ENCODE data around the gene CYP4Z1.
"Not testable (repeated sequence)": the region's sequence is repeated elsewhere in the genome, so short reads cannot be mapped to it uniquely, and the experiment has no call there.

CYP4Z1 gene

DNA sequence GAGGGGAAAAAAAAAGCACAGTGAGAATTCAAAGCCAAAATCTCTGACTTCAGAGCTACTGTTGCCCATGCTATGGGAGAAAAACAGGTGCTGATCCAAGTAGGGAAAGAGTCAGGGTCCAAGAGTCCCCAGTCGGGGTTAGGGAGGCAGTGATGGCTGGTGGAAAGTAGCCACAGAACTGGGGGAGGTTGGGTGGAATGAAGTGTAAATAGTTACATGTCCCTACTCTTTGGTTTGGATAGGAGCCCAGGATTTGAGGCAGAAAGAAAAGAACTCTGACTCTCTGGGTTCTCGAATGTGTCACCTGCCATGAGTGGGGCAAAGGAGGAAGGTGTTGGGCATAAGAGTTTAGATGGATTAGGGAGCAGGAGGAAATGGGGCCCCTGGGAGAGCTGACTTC lies 61.8 kb downstream of the CYP4Z1 start:
- DNase-seq: peak; percentile 83

DNA sequence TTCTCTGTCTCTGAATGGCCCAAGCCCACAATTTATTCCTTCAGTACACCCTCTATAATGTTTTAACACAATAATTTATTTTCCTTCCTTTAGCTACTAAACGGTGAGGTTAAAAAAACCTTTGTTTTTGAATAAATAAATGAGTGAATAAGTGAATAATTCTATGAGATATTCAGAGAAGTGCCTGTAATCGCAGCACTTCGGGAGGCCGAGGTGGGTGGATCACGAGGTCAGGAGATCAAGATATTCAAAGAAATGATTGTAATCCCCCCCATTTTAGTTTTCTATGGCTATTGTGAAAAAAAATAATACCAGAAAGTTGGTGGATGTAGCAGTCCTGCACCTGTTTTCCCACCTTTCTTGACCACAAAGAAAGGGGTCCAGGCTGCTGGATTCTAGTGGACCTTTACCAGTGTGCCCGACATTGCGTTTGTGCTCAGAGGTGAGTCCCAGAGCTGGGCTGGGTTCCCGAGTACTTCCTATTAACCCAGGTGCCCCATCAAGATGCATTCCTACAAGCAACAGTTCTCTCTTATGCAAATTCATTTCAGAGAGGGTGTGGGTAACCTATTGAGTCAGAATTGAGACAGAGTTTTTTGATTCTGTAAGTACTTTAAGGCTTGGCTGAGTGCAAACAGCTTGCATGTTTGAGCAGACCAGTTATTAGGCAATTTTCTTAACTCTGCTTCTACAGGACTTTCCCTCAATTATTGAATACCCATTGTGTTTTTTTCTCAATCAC lies 62.6 kb downstream of the CYP4Z1 start:
- not testable (repeated sequence) for DNase-seq

DNA sequence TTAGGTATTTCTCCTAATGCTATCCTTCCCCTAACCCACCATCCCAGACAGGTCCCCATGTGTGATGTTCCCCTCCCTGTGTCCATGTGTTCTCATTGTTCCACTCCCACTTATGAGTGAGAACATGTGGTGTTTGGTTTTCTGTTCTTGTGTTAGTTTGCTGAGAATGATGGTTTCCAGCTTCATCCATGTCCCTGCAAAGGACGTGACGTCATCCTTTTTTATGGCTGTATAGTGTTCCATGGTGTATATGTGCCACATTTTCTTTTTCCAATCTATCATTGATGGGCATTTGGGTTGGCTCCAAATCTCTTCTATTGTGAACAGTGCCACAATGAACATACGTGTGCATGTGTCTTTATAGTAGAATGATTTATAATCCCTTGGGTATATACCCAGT lies 65.6 kb downstream of the CYP4Z1 start:
- not testable (repeated sequence) for DNase-seq

DNA sequence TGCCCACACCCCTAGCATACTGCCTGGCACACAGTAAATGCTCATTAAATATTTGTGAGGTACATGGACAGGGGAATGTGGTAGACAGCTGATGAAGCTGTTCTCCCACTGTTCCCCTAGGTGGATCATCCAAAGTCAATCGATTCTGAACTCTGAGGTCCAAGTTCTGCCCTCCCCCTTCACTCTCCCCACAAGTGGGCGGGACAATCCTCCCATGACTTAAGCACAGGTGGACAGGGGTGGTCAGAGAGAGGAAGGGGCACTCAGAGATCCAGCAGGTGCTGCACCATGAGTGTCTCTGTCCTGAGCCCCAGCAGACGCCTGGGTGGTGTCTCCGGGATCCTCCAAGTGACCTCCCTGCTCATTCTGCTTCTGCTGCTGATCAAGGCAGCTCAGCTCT lies 70.2 kb downstream of the CYP4Z1 start, which contains the start of gene CYP4A22:
CYP4A22 (plus strand) TSS at position 244 of the 400 bp plus-strand sequence; CDS start at position 289, 45 bp downstream.
- DNase-seq: no peak

DNA sequence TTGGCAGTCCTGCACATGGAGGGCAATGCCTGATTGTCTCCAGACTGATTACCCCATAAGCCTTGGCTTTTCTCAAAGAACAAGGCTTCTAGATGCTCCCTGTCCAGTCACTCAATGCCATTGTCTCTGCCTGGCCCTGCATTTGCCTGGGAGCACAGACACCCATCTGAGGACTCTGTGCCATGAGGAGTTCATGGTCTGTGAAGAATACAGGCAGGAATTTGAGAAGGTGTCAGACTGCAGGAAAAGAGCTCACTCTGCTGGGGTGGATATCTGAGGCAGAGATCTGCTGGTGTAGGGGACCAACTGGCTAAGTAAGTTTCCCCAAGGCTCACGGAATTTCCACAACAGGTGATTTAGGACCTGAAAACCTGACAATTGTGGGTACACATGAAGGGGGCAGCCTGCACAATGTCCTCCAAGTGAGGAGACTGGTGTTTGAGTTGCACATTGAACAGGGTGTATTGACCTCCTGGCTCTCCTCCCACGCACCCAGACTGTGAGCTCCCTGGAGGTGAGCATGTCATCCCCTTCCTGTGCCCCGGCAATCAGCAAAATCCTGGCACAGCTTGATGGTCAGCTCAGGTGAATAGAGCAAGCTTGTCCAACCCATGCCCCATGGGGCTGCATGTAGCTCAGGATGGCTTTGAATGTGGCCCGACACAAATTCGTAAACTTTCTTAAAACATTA lies 71.0 kb downstream of the CYP4Z1 start:
- DNase-seq: no peak

DNA sequence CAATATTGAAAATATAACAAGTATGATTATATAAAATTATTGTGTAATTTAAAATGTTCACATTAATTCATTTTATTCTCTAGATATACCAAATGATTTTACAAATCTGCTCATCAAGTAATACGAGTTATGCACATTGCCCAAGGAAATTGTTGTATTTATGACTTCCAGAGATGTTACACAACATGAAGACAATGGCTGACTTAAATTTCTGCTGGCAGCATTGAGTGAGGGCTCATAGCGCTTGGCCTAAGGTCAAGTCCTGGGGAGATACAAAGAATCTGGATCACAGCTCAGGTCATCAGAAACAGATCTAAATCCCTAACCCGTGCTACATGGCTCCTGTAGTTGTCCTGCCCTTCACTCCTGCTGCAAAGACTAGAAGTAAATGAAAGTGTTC lies 73.3 kb downstream of the CYP4Z1 start:
- DNase-seq: not testable (repeated sequence)

DNA sequence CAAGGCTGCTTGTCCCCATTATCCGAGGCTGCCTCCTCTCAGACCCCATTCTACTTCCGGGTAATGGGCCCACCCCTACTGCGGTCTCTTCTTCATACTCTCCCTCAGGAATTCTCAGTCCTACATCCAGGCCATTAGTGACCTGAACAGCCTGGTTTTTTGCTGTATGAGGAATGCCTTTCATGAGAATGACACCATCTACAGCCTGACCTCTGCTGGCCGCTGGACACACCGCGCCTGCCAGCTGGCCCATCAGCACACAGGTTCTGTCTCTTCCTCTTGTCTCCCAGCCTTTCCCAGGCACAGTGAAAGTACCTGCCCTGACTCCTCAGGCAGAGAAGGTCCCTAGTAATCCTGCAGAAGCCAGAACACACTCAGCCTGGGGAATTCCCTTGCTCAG lies 76.6 kb downstream of the CYP4Z1 start:
- not testable (repeated sequence) for DNase-seq

DNA sequence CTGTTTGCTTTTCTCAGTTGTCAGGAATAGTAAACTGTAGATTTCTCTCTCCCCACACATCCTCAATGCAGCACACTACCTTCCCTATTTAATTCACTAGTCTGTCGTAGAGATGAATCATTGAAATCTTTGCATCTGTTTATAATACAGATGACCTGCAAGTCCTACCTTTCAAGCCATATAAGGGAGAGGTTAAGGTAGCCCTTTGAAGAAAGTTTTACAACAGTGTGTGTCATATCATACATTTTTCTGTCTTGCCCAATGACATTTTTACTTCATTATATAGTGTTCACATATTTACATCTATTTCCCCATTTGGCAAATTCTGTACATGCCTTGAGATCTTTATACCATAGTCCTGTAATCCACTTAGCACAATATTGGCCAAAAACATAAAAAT lies 79.5 kb downstream of the CYP4Z1 start:
- DNase-seq: not testable (repeated sequence)

DNA sequence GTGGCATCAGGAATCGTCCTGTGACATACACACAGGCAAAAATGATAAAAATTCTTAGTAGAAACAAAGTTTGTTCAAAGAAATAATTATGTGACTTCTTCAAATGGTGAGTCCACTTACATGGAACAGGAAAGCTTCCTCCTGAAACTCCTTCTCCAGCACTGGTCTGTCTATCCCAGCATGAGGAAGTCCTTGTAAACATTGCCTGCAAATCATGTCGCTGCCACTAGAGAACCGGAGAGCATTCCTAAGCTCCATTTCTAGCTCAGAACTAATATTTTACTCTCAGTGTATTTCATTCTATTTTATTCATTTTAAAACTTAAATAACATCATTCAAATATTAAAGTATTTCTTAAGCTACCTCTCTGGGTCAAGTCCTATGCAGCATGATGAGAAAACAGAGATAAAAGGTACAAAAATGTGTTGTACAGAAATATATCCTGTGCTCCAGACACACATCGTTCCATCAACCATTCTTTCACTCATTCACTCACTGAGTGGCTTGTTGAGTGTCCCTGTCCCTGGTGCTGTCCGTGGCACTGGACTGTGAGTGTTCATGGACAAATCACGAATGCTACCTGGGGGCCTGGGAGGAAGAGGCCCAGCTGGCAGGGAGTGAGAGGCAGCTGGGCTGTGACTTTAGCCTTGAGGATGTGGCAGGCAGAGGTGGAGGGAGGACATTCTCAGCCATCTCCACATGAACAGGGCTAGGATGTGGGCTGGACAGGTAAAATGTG lies 80.2 kb downstream of the CYP4Z1 start:
- DNase-seq: no peak

DNA sequence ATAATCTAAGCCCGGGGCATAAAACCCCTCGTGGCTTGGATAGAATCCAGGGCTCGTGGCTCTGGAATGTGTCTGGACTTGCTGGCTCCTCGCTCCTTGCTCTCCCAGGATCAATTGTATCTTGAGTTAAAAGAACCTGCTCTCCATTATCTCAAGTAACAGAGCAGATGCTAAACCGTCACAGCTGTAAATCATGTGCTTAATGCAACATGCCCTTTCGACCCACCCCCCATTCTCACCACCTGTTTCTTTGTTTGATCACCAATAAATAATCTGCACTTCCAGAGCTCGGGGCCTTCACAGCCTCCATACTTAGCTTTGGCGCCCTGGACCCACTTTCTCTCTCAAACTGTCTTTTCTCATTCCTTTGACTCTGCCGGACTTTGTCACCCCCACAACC lies 82.1 kb downstream of the CYP4Z1 start:
- DNase-seq: not testable (repeated sequence)

DNA sequence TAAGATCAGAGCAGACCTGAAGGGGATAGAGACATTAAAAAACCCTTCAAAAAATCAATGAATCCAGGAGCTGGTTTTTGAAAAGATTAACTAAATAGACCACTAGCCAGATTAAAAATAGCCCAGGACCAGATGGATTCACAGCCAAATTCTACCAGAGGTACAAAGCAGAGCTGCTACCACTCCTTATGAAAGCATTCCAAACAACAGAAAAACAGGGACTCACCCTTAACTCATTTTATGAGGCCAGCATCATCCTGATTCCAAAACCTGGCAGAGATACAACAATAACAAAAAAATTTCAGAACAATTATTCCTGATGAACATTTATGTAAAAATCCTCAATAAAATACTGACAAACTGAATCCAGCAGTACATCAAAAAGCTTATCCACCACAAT lies 89.4 kb downstream of the CYP4Z1 start:
- DNase-seq: not testable (repeated sequence)

DNA sequence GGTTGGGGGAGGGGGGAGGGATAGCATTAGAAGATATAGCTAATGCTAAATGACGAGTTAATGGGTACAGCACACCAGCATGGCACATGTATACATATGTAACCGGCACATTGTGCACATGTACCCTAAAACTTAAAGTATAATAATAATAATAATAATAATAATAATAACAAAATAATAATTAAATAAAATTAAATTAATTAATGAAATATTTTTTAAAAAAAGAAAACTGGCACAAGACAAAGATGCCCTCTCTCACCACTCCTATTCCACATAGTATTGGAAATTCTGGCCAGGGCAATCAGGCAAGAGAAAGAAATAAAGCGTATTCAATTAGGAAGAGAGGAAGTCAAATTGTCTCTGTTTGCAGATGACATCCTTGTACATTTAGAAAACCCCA lies 90.9 kb downstream of the CYP4Z1 start:
- not testable (repeated sequence) for DNase-seq

DNA sequence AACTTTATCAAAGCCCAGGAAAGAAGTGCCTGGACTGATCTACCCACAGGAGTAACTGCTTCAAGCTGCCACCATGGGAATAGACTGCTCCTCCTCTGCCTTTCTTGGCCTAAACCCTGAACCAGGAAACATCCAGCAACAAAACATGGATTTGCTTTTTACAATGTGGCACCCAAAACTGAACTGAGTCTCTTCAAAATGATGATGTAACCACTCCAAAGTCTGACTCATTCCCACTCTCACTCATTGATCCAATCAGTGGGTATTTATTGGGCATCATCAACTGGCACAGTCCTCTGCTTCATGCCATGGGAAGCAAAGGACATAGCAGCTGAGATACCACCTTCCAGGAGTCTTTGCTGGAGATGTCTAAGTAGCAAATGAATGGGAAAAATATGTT lies 93.7 kb downstream of the CYP4Z1 start:
- DNase-seq: no peak

DNA sequence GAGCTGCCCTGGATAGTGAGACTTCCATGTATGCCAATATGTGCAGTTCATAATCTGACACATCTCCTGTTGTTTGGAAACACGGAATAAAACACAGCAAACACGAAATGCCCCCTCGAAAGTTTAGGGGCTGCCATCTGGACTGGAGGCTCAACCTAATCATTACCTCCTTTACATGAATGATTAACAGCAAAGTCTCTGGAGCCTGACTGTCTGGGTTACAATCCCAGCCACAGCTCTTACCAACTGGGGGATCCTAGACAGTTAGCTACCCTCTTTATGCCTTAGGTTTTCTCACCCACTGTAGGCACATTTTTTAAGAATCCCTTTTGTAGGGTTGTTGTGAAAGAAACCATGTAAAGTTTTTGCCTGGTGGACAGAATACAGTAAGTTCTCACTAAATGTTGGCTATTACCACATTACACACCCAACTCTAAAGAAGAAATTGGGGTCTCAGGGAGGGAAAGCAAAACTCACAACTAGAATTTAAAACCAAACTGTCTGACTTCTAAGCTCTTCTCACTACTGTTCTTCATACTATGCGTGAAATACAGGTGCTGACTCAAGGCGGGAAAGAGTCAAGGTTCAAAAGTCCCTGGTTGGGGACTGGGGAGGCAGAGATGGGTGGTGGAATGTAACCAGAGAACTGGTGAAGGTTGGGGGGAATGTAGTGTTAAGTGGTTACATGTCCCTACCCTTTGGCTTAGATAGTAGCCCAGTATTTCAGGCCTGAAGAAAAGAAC lies 94.4 kb downstream of the CYP4Z1 start:
- no peak for DNase-seq

DNA sequence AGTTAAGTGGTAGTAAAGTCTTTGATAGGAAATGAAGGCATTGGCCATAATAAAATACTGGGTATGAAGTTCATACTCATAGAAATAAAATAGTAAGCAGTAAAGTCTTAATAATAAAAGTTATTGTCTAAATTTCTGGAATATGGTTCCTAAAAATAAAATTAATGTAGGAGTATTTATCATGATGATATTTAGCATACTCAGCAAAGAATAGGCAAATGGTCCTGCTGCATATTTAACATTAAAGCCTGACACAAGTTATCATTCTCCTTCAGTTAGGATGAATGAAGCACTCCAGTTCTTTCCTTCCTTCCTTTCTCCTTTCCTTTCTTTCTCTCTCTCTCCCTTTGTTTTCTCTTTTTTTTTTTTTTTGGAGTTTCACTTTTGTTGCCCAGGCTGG lies 97.5 kb downstream of the CYP4Z1 start:
- no peak for DNase-seq
